ENCODE measurements around the gene ACR.
"Not testable (repeated sequence)": the region's sequence is repeated elsewhere in the genome, so short reads cannot be mapped to it uniquely, and the experiment has no call there.

The ACR gene

GRCh38 chr22:50734986-50735738 lies 2.8 kb upstream of the ACR start:
- no peak overlapping the region for H3K27ac ChIP-seq (ENCODE audit: low read depth, low read length, severe bottlenecking)
- 90 to 93% methylated on average over 8 to 9 of the region's 13 CpGs for WGBS, 2 experiments (ENCODE audit: insufficient coverage in 2 of 2)
- H3K36me3 ChIP-seq (ENCODE audit: control insufficient read depth, insufficient read depth, low read length): no peaks in the 10 kb centered on the region
- H3K4me1 ChIP-seq (ENCODE audit: control insufficient read depth, insufficient read depth, low read length, poor library complexity, severe bottlenecking): no peaks in the 10 kb centered on the region
- no peaks in the 10 kb centered on the region for H3K9me3 ChIP-seq (ENCODE audit: control insufficient read depth, low read length)
- H3K4me3 ChIP-seq (ENCODE audit: extremely low read depth, insufficient read depth, low read length, poor library complexity, severe bottlenecking): no peak overlapping the region

- H3K36me3 ChIP-seq (ENCODE audit: control insufficient read depth, insufficient read depth, low read length): no peaks in the 10 kb centered on the region
- no peaks in the 10 kb centered on the region for H3K4me1 ChIP-seq (ENCODE audit: control insufficient read depth, insufficient read depth, low read length, poor library complexity, severe bottlenecking)
- H3K4me3 ChIP-seq (ENCODE audit: extremely low read depth, insufficient read depth, low read length, poor library complexity, severe bottlenecking): no peak overlapping the region
- no peaks in the 10 kb centered on the region for H3K9me3 ChIP-seq (ENCODE audit: control insufficient read depth, low read length)
- WGBS, 2 experiments (ENCODE audit: insufficient coverage in 2 of 2): 89 to 100% methylated on average over 1 to 3 of the region's 6 CpGs
- no peak overlapping the region for H3K27ac ChIP-seq (ENCODE audit: low read depth, low read length, severe bottlenecking)
These were observed 2.3 kb upstream of the ACR start for GRCh38 chr22:50735739-50736030.

GRCh38 chr22:50738649-50739227 lies 734 bp downstream of the ACR start:
- H3K4me3 ChIP-seq (ENCODE audit: extremely low read depth, insufficient read depth, low read length, poor library complexity, severe bottlenecking): no peak overlapping the region
- no peak overlapping the region for H3K27ac ChIP-seq (ENCODE audit: low read depth, low read length, severe bottlenecking)
- 74 to 84% methylated on average over 10 of the region's 10 CpGs for WGBS, 2 experiments (ENCODE audit: insufficient coverage in 2 of 2)
- no peaks in the 10 kb centered on the region for H3K9me3 ChIP-seq (ENCODE audit: control insufficient read depth, low read length)
- no peaks in the 10 kb centered on the region for H3K4me1 ChIP-seq (ENCODE audit: control insufficient read depth, insufficient read depth, low read length, poor library complexity, severe bottlenecking)
- no peaks in the 10 kb centered on the region for H3K36me3 ChIP-seq (ENCODE audit: control insufficient read depth, insufficient read depth, low read length)

- Histone ChIP-seq H3K4me1 (ENCODE audit: control insufficient read depth, insufficient read depth, low read length, poor library complexity, severe bottlenecking) (no peaks in the 10 kb centered on the region), H3K4me3 (ENCODE audit: extremely low read depth, insufficient read depth, low read length, poor library complexity, severe bottlenecking) (no peak overlapping the region), H3K36me3 (ENCODE audit: control insufficient read depth, insufficient read depth, low read length) (no peaks in the 10 kb centered on the region), H3K9me3 (ENCODE audit: control insufficient read depth, low read length) (no peaks in the 10 kb centered on the region), H3K27ac (ENCODE audit: low read depth, low read length, severe bottlenecking) (no peak overlapping the region)
- 79 to 81% methylated on average over 14 to 17 of the region's 17 CpGs for WGBS, 2 experiments (ENCODE audit: insufficient coverage in 2 of 2)
These were observed 1.3 kb downstream of the ACR start for GRCh38 chr22:50739279-50739691.

- no peaks in the 10 kb centered on the region for H3K36me3 ChIP-seq (ENCODE audit: control insufficient read depth, insufficient read depth, low read length)
- no peak overlapping the region for H3K4me3 ChIP-seq (ENCODE audit: extremely low read depth, insufficient read depth, low read length, poor library complexity, severe bottlenecking)
- no peaks in the 10 kb centered on the region for H3K9me3 ChIP-seq (ENCODE audit: control insufficient read depth, low read length)
- no peak overlapping the region for H3K27ac ChIP-seq (ENCODE audit: low read depth, low read length, severe bottlenecking)
- 80 to 90% methylated on average over 8 to 11 of the region's 12 CpGs for WGBS, 2 experiments (ENCODE audit: insufficient coverage in 2 of 2)
- no peaks in the 10 kb centered on the region for H3K4me1 ChIP-seq (ENCODE audit: control insufficient read depth, insufficient read depth, low read length, poor library complexity, severe bottlenecking)
These were observed 1.9 kb downstream of the ACR start for GRCh38 chr22:50739894-50740293.

- WGBS, 2 experiments (ENCODE audit: insufficient coverage in 2 of 2): 58 to 82% methylated on average over 2 to 5 of the region's 5 CpGs
- H3K4me3 ChIP-seq (ENCODE audit: extremely low read depth, insufficient read depth, low read length, poor library complexity, severe bottlenecking); H3K4me1 ChIP-seq (ENCODE audit: control insufficient read depth, insufficient read depth, low read length, poor library complexity, severe bottlenecking); H3K27ac ChIP-seq (ENCODE audit: low read depth, low read length, severe bottlenecking); H3K36me3 ChIP-seq (ENCODE audit: control insufficient read depth, insufficient read depth, low read length); H3K9me3 ChIP-seq (ENCODE audit: control insufficient read depth, low read length): not testable (repeated sequence)
These were observed 2.7 kb downstream of the ACR start for GRCh38 chr22:50740714-50741113.

- H3K9me3 ChIP-seq (ENCODE audit: control insufficient read depth, low read length); H3K36me3 ChIP-seq (ENCODE audit: control insufficient read depth, insufficient read depth, low read length); H3K27ac ChIP-seq (ENCODE audit: low read depth, low read length, severe bottlenecking); H3K4me3 ChIP-seq (ENCODE audit: extremely low read depth, insufficient read depth, low read length, poor library complexity, severe bottlenecking); H3K4me1 ChIP-seq (ENCODE audit: control insufficient read depth, insufficient read depth, low read length, poor library complexity, severe bottlenecking): not testable (repeated sequence)
- 92% methylated on average over 4 of the region's 12 CpGs; no CpG with 5 or more reads in 1 of the 2 experiments for WGBS, 2 experiments (ENCODE audit: insufficient coverage in 2 of 2)
These were observed 6.4 kb downstream of the ACR start for GRCh38 chr22:50744424-50744823.

GRCh38 chr22:50747521-50747920 lies 9.5 kb downstream of the ACR start:
- WGBS, 2 experiments (ENCODE audit: insufficient coverage in 2 of 2): 100% methylated on average over 1 of the region's 1 CpG; no CpG with 5 or more reads in 1 of the 2 experiments
- not testable (repeated sequence) for H3K36me3 ChIP-seq (ENCODE audit: control insufficient read depth, insufficient read depth, low read length); H3K9me3 ChIP-seq (ENCODE audit: control insufficient read depth, low read length); H3K27ac ChIP-seq (ENCODE audit: low read depth, low read length, severe bottlenecking); H3K4me1 ChIP-seq (ENCODE audit: control insufficient read depth, insufficient read depth, low read length, poor library complexity, severe bottlenecking); H3K4me3 ChIP-seq (ENCODE audit: extremely low read depth, insufficient read depth, low read length, poor library complexity, severe bottlenecking)

GRCh38 chr22:50748630-50749029 lies 10.6 kb downstream of the ACR start:
- WGBS, 2 experiments (ENCODE audit: insufficient coverage in 2 of 2): 82 to 85% methylated on average over 7 to 8 of the region's 13 CpGs
- not testable (repeated sequence) for H3K9me3 ChIP-seq (ENCODE audit: control insufficient read depth, low read length); H3K4me3 ChIP-seq (ENCODE audit: extremely low read depth, insufficient read depth, low read length, poor library complexity, severe bottlenecking); H3K4me1 ChIP-seq (ENCODE audit: control insufficient read depth, insufficient read depth, low read length, poor library complexity, severe bottlenecking); H3K27ac ChIP-seq (ENCODE audit: low read depth, low read length, severe bottlenecking); H3K36me3 ChIP-seq (ENCODE audit: control insufficient read depth, insufficient read depth, low read length)

- WGBS, 2 experiments (ENCODE audit: insufficient coverage in 2 of 2): 48 to 81% methylated on average over 2 to 4 of the region's 9 CpGs
These were observed 11.5 kb downstream of the ACR start for GRCh38 chr22:50749302-50750074.

GRCh38 chr22:50755251-50755650 lies 17.2 kb downstream of the ACR start:
- WGBS, 2 experiments (ENCODE audit: insufficient coverage in 2 of 2): 97 to 100% methylated on average over 6 to 11 of the region's 20 CpGs
- H3K9me3 ChIP-seq (ENCODE audit: control insufficient read depth, low read length); H3K36me3 ChIP-seq (ENCODE audit: control insufficient read depth, insufficient read depth, low read length); H3K27ac ChIP-seq (ENCODE audit: low read depth, low read length, severe bottlenecking); H3K4me1 ChIP-seq (ENCODE audit: control insufficient read depth, insufficient read depth, low read length, poor library complexity, severe bottlenecking); H3K4me3 ChIP-seq (ENCODE audit: extremely low read depth, insufficient read depth, low read length, poor library complexity, severe bottlenecking): not testable (repeated sequence)

More at GRCh38 chr22:50749302-50750074, 11.5 kb downstream of the ACR start:
- not testable (repeated sequence) for H3K27ac ChIP-seq (ENCODE audit: low read depth, low read length, severe bottlenecking); H3K4me1 ChIP-seq (ENCODE audit: control insufficient read depth, insufficient read depth, low read length, poor library complexity, severe bottlenecking); H3K36me3 ChIP-seq (ENCODE audit: control insufficient read depth, insufficient read depth, low read length); H3K4me3 ChIP-seq (ENCODE audit: extremely low read depth, insufficient read depth, low read length, poor library complexity, severe bottlenecking); H3K9me3 ChIP-seq (ENCODE audit: control insufficient read depth, low read length)

Data from mesodermal cell (in vitro differentiated cells).